Glomerular visceral epithelial cell (primary cell): ENCODE data around the gene INPP5A.

Experiments used
- DNase-seq: peaks from one replicate; pipeline ENCODE4 v3.0.0-alpha.2; 2016; ENCODE audit errors: extremely low spot score

The INPP5A gene

GRCh38 chr10:132613566-132614348 is 76.2 kb downstream of the INPP5A start:
- DNase-seq = no peak

DNA sequence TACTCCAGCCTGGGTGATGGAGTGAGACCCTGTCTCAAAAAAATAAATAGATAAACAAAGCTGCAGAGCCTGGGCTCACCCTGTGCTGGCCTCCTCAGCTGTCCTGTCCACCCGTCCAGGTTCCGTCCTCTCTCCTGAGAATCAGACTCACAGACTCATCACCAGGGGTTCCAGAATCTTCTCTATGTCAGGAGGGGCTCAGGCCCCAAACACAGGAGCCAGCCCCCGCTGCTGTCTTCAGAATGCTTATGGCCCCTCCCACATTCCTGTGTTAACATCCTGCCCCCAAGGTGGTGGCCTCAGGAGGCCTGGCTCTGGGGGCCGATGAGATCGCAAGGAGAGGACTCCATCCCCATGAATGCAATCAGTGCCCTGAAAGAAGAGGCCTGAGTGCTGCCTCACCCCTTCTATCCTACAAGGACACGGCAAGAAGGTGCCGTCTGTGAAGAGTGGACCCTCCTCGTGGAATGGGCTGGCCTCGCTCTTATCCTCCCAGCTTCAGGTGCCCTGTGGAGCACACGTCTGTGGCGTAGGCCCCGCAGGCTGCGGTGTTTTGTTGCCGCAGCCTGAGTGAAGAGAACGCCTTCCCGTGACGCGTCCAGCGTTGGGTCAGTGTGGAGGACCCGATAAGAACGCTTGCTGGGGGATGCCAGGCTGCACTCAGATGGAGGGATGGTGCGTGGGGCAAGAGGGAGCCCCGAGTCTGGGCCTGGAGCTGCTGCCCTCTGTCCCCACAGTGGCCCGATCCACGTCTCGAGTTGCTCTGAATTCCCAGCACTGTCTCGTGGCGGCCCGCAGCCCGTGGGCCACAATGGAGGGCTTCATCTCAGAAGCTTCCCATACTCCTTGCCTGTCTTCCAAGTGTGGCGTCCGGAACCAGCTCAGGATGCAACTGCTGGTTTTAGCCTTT is 77.1 kb downstream of the INPP5A start:
- no peak for DNase-seq

DNA sequence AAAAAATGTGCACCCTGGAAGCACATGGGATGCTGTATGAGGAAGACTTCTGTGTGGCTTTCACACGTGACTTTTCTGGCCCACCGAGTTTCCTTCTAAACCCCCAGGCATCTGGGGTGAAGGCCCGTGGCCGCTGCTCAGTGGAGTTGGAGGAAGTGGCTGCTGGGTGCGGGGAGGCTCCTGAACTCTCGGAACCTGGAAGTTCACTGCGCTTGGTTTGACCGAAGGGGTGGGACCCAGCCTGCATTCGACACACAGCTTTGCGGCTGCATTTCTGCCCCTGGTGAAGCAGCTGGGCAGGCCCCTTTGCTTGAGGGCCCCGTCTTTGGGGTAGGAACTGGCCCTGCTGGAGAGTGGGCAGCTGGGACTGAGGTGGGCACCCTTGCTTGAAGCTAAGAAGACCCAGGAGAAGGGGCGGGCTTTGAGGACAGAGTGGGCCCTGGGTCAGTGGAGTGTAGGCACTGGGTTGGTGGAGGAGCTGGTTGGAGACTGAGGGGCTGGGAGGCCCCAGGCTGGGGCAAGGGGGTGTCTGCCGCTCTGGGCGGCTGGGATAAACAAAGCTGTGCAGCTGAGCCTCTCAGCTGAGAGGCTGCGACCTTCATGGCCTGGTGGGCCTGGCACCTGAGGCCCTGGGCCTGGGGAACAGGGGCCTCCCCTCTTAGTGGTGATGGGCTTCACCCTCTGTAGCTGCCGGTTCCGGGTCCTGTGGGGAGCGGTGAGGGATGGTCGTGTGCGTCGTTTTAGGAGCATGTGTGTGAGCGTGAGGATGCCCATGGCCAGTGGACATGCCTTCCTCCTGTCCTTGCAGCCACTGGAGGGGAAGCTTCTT is 78.0 kb downstream of the INPP5A start:
- DNase-seq = no peak

GRCh38 chr10:132616170-132616995 is 78.8 kb downstream of the INPP5A start:
- no peak for DNase-seq

DNA sequence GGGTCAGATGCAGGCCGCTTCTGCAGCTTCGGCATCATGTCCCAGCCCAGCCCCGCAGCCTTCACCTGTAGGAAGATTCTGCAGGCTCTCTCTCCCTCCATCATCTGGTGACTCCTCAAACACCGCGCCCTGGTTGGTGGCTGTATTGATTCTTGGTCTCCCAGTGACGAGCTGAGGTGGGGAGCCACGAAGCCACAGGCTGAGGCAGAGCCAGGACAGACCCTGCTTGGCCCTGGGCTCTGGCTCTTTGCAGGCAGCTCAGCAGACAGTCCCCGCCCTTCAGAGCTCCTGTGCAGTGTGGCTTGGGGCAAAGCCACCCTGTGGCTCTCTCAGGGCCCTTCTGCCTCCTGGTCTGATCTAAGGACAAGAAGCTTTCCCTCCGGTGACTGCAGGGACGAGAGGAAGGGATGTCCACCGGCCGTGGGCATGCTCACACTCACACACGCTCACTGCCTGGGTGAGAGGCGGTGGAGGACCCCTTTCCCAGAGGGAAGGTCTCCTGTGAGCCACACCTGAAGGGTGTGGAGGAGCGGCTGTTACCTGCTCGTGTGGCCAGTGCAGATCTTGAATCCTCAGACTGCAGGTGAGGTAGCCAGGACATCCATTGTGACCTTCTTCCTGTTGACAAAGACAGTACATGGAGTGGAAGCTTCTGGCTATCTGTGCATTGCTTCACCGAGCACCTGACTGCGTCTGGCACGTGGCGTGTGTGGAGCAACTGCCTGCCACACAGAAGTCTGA is 79.6 kb downstream of the INPP5A start:
- no peak for DNase-seq

GRCh38 chr10:132617737-132618052 is 80.1 kb downstream of the INPP5A start:
- no peak for DNase-seq

DNA sequence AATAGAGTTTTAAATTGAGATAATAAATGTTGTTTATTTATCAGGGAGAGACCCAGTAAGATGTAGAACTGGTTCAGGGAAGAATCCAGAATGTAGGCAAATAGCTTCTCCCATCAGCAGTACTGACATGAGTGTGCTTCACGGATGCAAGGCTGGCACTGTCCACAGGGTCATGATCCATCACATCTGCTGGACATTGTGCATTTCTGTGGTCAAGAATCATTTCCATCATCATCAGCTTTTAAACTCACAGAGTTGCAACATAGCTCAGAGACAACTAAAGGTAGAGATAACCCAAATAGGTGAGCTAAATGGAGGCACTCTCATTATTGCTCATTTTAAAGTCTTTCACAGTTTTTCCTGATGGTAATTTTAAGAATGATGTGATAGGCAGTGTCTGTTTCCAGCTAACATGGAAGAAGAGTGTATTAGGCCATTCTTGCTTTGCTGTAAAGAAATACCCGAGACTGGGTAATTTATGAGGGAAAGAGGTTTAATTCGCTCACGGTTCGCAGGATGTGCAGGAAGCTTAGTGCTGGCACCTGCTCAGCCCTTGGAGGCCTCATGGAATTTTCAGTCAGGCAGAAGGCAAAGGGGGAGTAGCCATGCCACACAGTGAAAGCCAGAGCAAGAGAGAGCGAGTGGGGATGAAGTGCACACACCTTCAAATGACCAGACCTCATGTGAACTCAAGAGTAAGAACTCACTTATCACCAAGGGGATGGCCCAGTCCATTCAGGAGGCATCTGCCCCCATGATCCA is 80.8 kb downstream of the INPP5A start:
- peak; percentile 23 for DNase-seq

- DNase-seq = no peak
These were observed 82.3 kb downstream of the INPP5A start for GRCh38 chr10:132619927-132620326.

DNA sequence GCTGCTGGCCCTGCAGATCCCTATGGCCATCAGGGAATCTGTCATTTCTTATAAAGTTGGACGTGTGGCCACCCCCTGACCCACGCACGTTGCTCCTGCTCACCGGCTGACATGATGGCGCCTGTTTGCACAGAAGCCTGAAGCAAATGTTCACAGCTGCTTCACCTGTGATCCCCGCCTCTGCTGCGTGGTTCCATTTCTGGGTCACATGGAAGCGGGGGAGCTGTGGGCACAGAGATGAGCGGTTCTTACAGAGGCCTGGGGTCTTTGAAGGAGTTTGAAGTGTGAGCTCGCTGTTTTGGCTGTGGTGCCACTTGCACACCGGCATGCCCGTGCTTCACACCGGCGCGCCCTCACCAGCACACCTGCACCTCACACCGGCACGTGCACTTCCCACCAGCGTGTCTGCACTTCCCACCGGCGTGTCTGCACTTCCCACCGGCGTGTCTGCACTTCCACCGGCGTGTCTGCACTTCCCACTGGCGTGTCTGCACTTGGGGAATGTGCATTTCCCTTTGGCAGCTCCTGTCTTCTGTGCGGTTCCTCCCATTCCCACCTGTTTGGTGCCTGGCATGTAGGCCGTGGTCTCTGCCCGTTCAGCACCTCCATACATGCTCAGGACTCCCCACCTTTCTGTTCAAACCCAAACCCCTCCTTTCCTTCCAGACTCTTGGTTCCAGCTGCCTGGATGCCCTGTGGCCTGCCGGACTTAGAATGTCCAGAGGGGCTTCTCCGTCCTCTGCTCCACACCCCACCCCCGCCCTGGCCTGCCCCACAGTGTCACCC is 86.7 kb downstream of the INPP5A start:
- DNase-seq = no peak

GRCh38 chr10:132624847-132625471 is 87.4 kb downstream of the INPP5A start:
- no peak for DNase-seq

- DNase-seq = no peak
These were observed 88.6 kb downstream of the INPP5A start for GRCh38 chr10:132626019-132626760.

- DNase-seq = no peak
These were observed 89.4 kb downstream of the INPP5A start for GRCh38 chr10:132626761-132627665.

DNA sequence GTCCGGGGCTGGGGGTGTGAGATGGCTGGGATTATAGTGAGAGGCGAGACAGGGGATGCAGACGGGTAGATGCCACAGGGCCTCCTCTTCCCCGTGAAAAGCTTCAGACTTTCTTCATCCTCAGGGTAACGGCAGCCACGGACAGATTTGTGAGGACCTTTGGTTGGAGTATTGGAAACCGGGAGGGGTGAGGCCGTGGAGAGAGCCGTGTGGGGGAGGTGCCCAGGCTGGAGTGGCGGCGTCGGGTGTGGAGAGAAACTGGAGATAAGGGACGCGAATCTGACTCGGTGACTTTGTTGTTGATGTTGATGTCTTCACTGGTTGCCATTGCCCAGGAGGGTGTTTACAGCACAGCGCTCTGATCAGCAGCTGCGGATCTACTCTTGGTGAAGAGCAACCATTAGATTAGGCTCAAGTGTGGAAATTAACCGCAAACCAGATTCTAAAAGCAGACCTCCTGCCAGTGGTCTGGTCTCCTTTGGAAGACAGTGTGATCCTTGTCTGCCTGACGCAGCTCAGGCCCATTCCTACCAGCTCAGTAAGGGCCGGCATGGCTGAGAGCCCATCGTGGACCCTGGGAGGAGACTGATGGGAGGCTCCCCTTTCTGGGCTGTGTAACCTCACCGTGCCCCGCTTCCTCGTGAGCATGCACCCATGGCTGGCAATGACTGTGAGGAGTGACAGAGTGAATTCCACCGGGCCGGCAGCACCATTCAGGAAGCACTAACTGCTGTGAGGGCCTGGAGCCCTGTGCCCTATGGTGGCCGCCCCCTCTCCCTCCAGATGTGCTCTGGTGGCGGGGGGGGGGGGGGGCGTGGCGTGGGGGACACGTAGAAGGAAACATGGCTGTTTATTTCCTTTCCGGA is 90.3 kb downstream of the INPP5A start:
- no peak for DNase-seq

DNA sequence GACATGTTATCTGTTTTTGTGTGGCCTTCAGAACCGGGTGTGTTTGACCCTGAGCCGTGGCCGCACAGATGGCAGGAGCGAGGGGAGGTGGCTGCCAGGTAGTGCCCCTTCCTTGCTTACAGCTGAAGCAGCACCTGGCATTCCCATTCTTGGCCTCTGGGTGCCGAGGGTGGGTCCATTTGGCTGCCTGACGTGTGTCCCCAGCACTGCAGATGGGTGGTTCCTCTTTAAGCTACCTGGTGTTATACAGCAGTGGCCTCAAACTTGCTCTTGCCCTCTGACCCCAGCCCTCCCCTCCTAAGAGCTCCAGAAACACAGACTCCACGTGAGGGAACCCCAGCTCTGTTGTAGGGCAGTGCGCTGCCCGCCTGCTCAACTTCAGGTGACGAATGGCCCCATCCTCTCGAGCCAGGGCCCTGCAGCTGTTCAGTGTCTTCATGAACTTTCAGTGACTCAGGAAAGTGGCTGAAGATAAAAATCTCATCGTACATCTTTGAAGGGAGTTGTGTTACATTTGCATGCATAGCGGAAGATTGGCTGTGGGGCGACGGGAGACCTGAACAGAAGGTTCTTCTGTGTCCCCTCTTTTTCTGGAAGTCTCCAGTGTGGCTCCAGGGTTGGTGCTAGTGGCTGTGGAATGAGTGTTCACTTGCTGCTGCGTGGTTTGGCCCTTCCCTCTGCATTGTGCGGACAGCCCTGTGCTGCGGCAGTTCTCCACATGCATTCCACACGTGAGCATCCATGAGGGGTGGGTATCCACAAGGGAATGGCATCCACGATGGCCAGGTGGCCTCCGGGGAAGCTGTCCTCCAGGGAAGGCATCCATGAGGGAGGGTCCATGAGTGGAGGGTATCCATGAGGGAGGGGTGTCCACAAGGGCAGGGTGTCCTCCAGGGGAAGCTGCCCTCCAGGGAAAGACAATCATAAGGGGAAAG is 91.6 kb downstream of the INPP5A start:
- no peak for DNase-seq

DNA sequence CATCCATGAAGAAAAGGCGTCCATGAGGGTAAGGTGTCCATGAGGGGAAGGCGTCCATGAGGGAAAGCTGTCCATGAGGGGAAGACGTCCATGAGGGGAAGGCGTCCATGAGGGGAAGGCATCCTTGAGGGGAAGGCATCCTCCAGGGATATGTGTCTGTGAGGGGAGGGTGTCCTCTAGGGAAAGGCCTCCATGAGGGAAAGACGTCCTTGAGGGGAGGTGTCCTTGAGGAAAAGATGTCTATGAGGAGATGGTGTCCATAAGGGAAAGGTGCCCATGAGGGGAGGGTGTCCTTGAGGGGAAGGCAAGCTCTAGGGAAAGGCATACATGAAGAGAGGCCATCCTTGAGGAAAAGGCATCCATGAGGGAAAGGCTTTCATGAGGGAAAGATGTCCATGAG is 92.6 kb downstream of the INPP5A start:
- DNase-seq = no peak
